H9 (cell line): ENCODE data around the gene CERS1. TPM values are rescaled to one million over a fixed set of nuclear protein-coding genes. Genes with fewer than 3 reads are reported as not detected.

Experiments used
- DNase-seq: peaks from one replicate; pipeline ENCODE4 v3.0.0-alpha.2; 2017
- H2AFZ ChIP-seq: one replicate; pipeline ENCODE4 v1.6.1; 2013; ENCODE audit warnings: mild to moderate bottlenecking, low read length, control low read depth, moderate library complexity
- H2AK5ac ChIP-seq: 2 replicates; pipeline ENCODE4 v1.6.1; 2013; ENCODE audit warnings: low read length, control low read depth, mixed read lengths; ENCODE audit not compliant: insufficient read length
- H2BK120ac ChIP-seq: one replicate; pipeline ENCODE4 v1.6.1; 2013; ENCODE audit warnings: low read depth, mild to moderate bottlenecking, low read length, control low read depth, inconsistent platforms; ENCODE audit not compliant: poor library complexity, severe bottlenecking
- H2BK12ac ChIP-seq: 2 replicates; pipeline ENCODE4 v1.6.1; 2013; ENCODE audit warnings: low read length, control low read depth, mixed read lengths, low read depth; ENCODE audit not compliant: insufficient read length
- H2BK15ac ChIP-seq: 2 replicates; pipeline ENCODE4 v1.6.1; 2013; ENCODE audit warnings: low read depth, low read length, control low read depth
- H2BK20ac ChIP-seq: one replicate; pipeline ENCODE4 v1.6.1; 2013; ENCODE audit warnings: low read depth, mild to moderate bottlenecking, low read length, control low read depth, inconsistent platforms; ENCODE audit not compliant: poor library complexity, severe bottlenecking
- H2BK5ac ChIP-seq: 2 replicates; pipeline ENCODE4 v1.6.1; 2013; ENCODE audit warnings: low read length, control low read depth, mixed read lengths; ENCODE audit not compliant: insufficient read length
- H3K14ac ChIP-seq: 2 replicates; pipeline ENCODE4 v1.6.1; 2013; ENCODE audit warnings: low read length, control low read depth; ENCODE audit not compliant: insufficient read depth
- H3K18ac ChIP-seq: 2 replicates; pipeline ENCODE4 v1.6.1; 2013; ENCODE audit warnings: low read depth, mild to moderate bottlenecking, mixed read lengths, low read length, control low read depth; ENCODE audit not compliant: insufficient read length
- H3K23ac ChIP-seq: 2 replicates; pipeline ENCODE4 v1.6.1; 2013; ENCODE audit warnings: low read length, control low read depth, mixed read lengths, low read depth; ENCODE audit not compliant: insufficient read length
- H3K23me2 ChIP-seq: 2 replicates; pipeline ENCODE4 v1.6.1; 2013; ENCODE audit warnings: low read depth, mild to moderate bottlenecking, mixed read lengths, low read length, control low read depth; ENCODE audit not compliant: insufficient read length, poor library complexity, severe bottlenecking
- H3K27ac ChIP-seq: 2 replicates; pipeline ENCODE4 v1.5.1; 2013; ENCODE audit warnings: low read length, control low read depth, mixed read lengths, low read depth; ENCODE audit not compliant: insufficient read length
- H3K27me3 ChIP-seq: 2 replicates; pipeline ENCODE4 v1.6.1; 2013; ENCODE audit warnings: low read length, control low read depth, inconsistent platforms; ENCODE audit not compliant: insufficient read depth
- H3K4ac ChIP-seq: 2 replicates; pipeline ENCODE4 v1.6.1; 2013; ENCODE audit warnings: low read depth, mild to moderate bottlenecking, control low read depth, inconsistent platforms, low read length, moderate library complexity
- H3K4me1 ChIP-seq: 2 replicates; pipeline ENCODE4 v1.6.1; 2013; ENCODE audit warnings: low read length, control low read depth, inconsistent platforms; ENCODE audit not compliant: insufficient read depth
- H3K4me2 ChIP-seq: 2 replicates; pipeline ENCODE4 v1.6.1; 2013; ENCODE audit warnings: low read length, control low read depth, mixed read lengths; ENCODE audit not compliant: insufficient read length, insufficient read depth
- H3K56ac ChIP-seq: 2 replicates; pipeline ENCODE4 v1.6.1; 2013; ENCODE audit warnings: low read depth, mild to moderate bottlenecking, mixed read lengths, low read length, control low read depth; ENCODE audit not compliant: insufficient read length
- H3K79me1 ChIP-seq: 2 replicates; pipeline ENCODE4 v1.6.1; 2013; ENCODE audit warnings: low read depth, mild to moderate bottlenecking, moderate library complexity, low read length, control low read depth, inconsistent platforms; ENCODE audit not compliant: insufficient read depth, poor library complexity, severe bottlenecking
- H3K79me2 ChIP-seq: 2 replicates; pipeline ENCODE4 v1.6.1; 2013; ENCODE audit warnings: low read length, control low read depth, inconsistent platforms; ENCODE audit not compliant: insufficient read depth
- H3K9ac ChIP-seq: 2 replicates; pipeline ENCODE4 v1.6.1; 2013; ENCODE audit warnings: low read length, control low read depth, mixed read lengths; ENCODE audit not compliant: insufficient read length; ENCODE audit errors: extremely low read depth
- H3K9me3 ChIP-seq: one replicate; pipeline ENCODE4 v1.6.1; 2013; ENCODE audit warnings: low read depth, low read length, inconsistent platforms; ENCODE audit not compliant: control insufficient read depth
- H3T11ph ChIP-seq: one replicate; pipeline ENCODE4 v1.6.1; 2013; ENCODE audit warnings: mild to moderate bottlenecking, low read length, control low read depth, inconsistent platforms
- H4K20me1 ChIP-seq: one replicate; pipeline ENCODE4 v1.6.1; 2013; ENCODE audit not compliant: control insufficient read depth, insufficient read length, insufficient read depth
- H4K5ac ChIP-seq: 2 replicates; pipeline ENCODE4 v1.6.1; 2013; ENCODE audit warnings: low read depth, mild to moderate bottlenecking, mixed read lengths, low read length, control low read depth; ENCODE audit not compliant: insufficient read length
- H4K8ac ChIP-seq: replicated peaks from 2 replicates; pipeline ENCODE4 v1.6.1; 2013; ENCODE audit warnings: low read length, control low read depth, mixed read lengths, low read depth; ENCODE audit not compliant: insufficient read length
- H4K91ac ChIP-seq: 2 replicates; pipeline ENCODE4 v1.6.1; 2013; ENCODE audit warnings: low read depth, mild to moderate bottlenecking, moderate library complexity, mixed read lengths, low read length, control low read depth; ENCODE audit not compliant: insufficient read length
- H3K27ac Mint-ChIP-seq, 3 experiments: 2 replicates in 2 of 3; 3 replicates in 1 of 3; pipeline ENCODE4 v1.8.0; 2020 to 2021; ENCODE audit warnings: mixed read lengths in 3 of 3, mild to moderate bottlenecking in 1 of 3, moderate library complexity in 1 of 3
- H3K27me3 Mint-ChIP-seq: 2 replicates; pipeline ENCODE4 v1.8.0; 2021; ENCODE audit warnings: low read depth, mild to moderate bottlenecking, moderate library complexity, mixed read lengths
- H3K36me3 Mint-ChIP-seq, 3 experiments: 2 replicates in 2 of 3; 3 replicates in 1 of 3; pipeline ENCODE4 v1.8.0; 2020 to 2021; ENCODE audit warnings: low read depth in 3 of 3, mixed read lengths in 3 of 3; ENCODE audit not compliant: insufficient read depth in 1 of 3
- H3K4me1 Mint-ChIP-seq, 2 experiments: 2 replicates each; pipeline ENCODE4 v1.8.0; 2020; ENCODE audit warnings: mixed read lengths in 2 of 2
- H3K4me3 Mint-ChIP-seq, 2 experiments: 2 replicates in 1 of 2; 3 replicates in 1 of 2; pipeline ENCODE4 v1.8.0; 2020 to 2021; ENCODE audit warnings: mild to moderate bottlenecking in 2 of 2, mixed read lengths in 2 of 2, moderate library complexity in 1 of 2
- H3K9me3 Mint-ChIP-seq, 2 experiments: 2 replicates in 1 of 2; 3 replicates in 1 of 2; pipeline ENCODE4 v1.8.0; 2020; ENCODE audit warnings: mild to moderate bottlenecking in 2 of 2, mixed read lengths in 2 of 2, moderate library complexity in 1 of 2
- CTCF ChIP-seq: fragments of 200-600 bp; sonication (generic); conservative IDR thresholded peaks from 3 replicates; pipeline ENCODE4 v1.8.0; 2021; ENCODE audit warnings: antibody characterized with exemption, mild to moderate bottlenecking
- WGBS: extraction: QIAGEN DNeasy Blood & Tissue Kit; methylation state at CpG from one replicate; pipeline ENCODE4 v1.1.7; 2013; ENCODE audit warnings: missing lambda C conversion rate, low lambda C conversion rate, mixed read lengths; ENCODE audit not compliant: insufficient read length; ENCODE audit errors: extremely low coverage; 5-methylcytosine and 5-hydroxymethylcytosine counted together
- total RNA-seq: library from RNA; stranded (reverse); gene quantifications from 2 replicates; pipeline ENCODE4 v1.2.1, GENCODE V29; 2021

Gene CERS1
- total RNA-seq, 1 experiment from 2014 or later: 19.3 TPM

- no peak overlapping the region for H4K8ac ChIP-seq
- H3K23ac ChIP-seq: no peak overlapping the region
- no peak overlapping the region for H4K91ac ChIP-seq
- peak; percentile 81 for DNase-seq
- no peaks in the 10 kb centered on the region for H3K4me1 ChIP-seq
- no peak overlapping the region for H3K56ac ChIP-seq
- peak; percentile 100 for TF ChIP-seq CTCF
- Mint-ChIP-seq H3K9me3 (no peaks in the 10 kb centered on the region), H3K4me1 (peaks cover 0 to 10% of the 10 kb centered on the region in 2 experiments; a peak in 2 of 4 replicates), H3K36me3 (peaks cover 17 to 59% (median 54%) of the 10 kb centered on the region in 3 experiments; a peak in 6 of 7 replicates), H3K4me3 (no peak overlapping the region), H3K27ac (peak overlapping the region in 2 of 3 experiments; percentile 79 to 85; a peak in 3 of 7 replicates), H3K27me3 (no peaks in the 10 kb centered on the region)
- no peak overlapping the region for H4K5ac ChIP-seq
- H2AK5ac ChIP-seq: no peak overlapping the region
- H3K79me2 ChIP-seq: no peaks in the 10 kb centered on the region
- no peaks in the 10 kb centered on the region for H3K79me1 ChIP-seq
- H3K14ac ChIP-seq: no peak overlapping the region
- no peaks in the 10 kb centered on the region for H3K27me3 ChIP-seq
- no peak overlapping the region for H2BK120ac ChIP-seq
- no peak overlapping the region for H2BK12ac ChIP-seq
- H2AFZ ChIP-seq: no peak overlapping the region
- H3T11ph ChIP-seq: no peak overlapping the region
- no peak overlapping the region for H2BK15ac ChIP-seq
- H3K4me2 ChIP-seq: no peak overlapping the region
- WGBS: no CpG with 5 or more reads among the region's 38 CpGs
- no peaks in the 10 kb centered on the region for H4K20me1 ChIP-seq
- H3K23me2 ChIP-seq: no peaks in the 10 kb centered on the region
- H3K4ac ChIP-seq: no peak overlapping the region
- no peaks in the 10 kb centered on the region for H3K9me3 ChIP-seq
- H3K27ac ChIP-seq: no peak overlapping the region
- H2BK20ac ChIP-seq: no peak overlapping the region
- H3K9ac ChIP-seq: no peak overlapping the region
- no peak overlapping the region for H3K18ac ChIP-seq
- no peak overlapping the region for H2BK5ac ChIP-seq
These were observed 29.8 kb downstream of the CERS1 start for GRCh38 chr19:18865973-18866799.
